ENCODE data around the gene USP17L18. TPM values are rescaled to one million over a fixed set of nuclear protein-coding genes. Genes with fewer than 3 reads are reported as not detected.

The USP17L18 gene
- total RNA-seq, 1 donor from 2014 or later = not detected

Other genes with a start within 250 kb of the USP17L18 start
- gene FAM90A26, start 78.2 kb upstream of the USP17L18 start, total RNA-seq = not detected
- gene USP17L10, start 38.0 kb upstream of the USP17L18 start, total RNA-seq = not detected
- not detected for gene USP17L11, start 33.2 kb upstream of the USP17L18 start, total RNA-seq
- gene USP17L12, start 28.5 kb upstream of the USP17L18 start, total RNA-seq = not detected
- not detected for gene USP17L13, start 23.7 kb upstream of the USP17L18 start, total RNA-seq
- not detected for gene USP17L15, start 14.2 kb upstream of the USP17L18 start, total RNA-seq
- gene USP17L17, start 4.8 kb upstream of the USP17L18 start, total RNA-seq = not detected
- not detected for gene USP17L19, start 4.7 kb downstream of the USP17L18 start, total RNA-seq
- gene USP17L20, start 9.5 kb downstream of the USP17L18 start, total RNA-seq = not detected
- gene USP17L21, start 14.2 kb downstream of the USP17L18 start, total RNA-seq = not detected
- gene USP17L22, start 19.0 kb downstream of the USP17L18 start, total RNA-seq = not detected
- not detected for gene USP17L24, start 76.5 kb downstream of the USP17L18 start, total RNA-seq
- not detected for gene USP17L25, start 81.3 kb downstream of the USP17L18 start, total RNA-seq
- gene USP17L26, start 86.0 kb downstream of the USP17L18 start, total RNA-seq = not detected
- not detected for gene USP17L5, start 90.8 kb downstream of the USP17L18 start, total RNA-seq
- not detected for gene USP17L27, start 95.5 kb downstream of the USP17L18 start, total RNA-seq
- not detected for gene USP17L28, start 100.3 kb downstream of the USP17L18 start, total RNA-seq
- not detected for gene USP17L29, start 105.0 kb downstream of the USP17L18 start, total RNA-seq
- not detected for gene USP17L30, start 114.5 kb downstream of the USP17L18 start, total RNA-seq
- not detected for gene DEFB131A, start 195.8 kb downstream of the USP17L18 start, total RNA-seq

All from Right ventricle myocardium inferior (tissue), 1 donor.